Measurements from ENCODE around the gene TPD52L3. TPM values are rescaled to one million over a fixed set of nuclear protein-coding genes. Genes with fewer than 3 reads are reported as not detected.

The TPD52L3 gene
- total RNA-seq, 1 donor from 2014 or later: not detected

DNA sequence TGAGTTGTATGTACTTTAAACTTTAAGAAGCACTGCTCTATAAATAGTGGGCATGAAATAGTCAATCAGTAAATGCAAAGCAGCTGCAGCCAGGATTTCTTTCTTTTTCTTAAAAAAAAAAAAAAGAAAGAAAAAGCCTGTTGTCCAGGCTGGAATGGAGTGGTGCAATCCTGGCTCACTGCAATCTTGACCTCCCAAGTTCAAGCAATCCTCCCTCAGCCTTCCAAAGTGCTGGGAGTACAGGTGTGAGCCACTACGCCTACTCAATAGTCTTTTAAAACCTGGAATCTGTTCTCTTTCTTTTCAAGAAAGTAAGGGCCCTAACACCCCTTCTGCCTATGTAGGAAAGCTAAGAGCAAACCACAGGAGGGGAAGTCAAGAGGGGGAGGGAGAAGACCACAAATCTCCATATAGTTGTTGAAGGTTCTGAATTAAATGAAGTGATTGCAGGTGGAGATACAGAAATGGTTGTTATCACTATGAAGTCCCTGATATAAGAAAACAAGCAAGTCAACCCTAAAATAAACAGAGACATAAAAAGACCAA lies 20.6 kb upstream of the TPD52L3 start:
- H3K36me3 ChIP-seq: no peaks in the 10 kb centered on the region
- intact Hi-C loops (cut with micrococcal nuclease): loop anchor here (2.0 to 10.0 kb wide), 3 partner anchors 111 to 423 kb away; no protein-coding TSS in a partner anchor
- TF ChIP-seq, protein P1, sequence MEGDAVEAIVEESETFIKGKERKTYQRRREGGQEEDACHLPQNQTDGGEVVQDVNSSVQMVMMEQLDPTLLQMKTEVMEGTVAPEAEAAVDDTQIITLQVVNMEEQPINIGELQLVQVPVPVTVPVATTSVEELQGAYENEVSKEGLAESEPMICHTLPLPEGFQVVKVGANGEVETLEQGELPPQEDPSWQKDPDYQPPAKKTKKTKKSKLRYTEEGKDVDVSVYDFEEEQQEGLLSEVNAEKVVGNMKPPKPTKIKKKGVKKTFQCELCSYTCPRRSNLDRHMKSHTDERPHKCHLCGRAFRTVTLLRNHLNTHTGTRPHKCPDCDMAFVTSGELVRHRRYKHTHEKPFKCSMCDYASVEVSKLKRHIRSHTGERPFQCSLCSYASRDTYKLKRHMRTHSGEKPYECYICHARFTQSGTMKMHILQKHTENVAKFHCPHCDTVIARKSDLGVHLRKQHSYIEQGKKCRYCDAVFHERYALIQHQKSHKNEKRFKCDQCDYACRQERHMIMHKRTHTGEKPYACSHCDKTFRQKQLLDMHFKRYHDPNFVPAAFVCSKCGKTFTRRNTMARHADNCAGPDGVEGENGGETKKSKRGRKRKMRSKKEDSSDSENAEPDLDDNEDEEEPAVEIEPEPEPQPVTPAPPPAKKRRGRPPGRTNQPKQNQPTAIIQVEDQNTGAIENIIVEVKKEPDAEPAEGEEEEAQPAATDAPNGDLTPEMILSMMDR (IDR thresholded peaks at IDR 0.05; ENCODE audit: borderline replicate concordance): no peak
- DNase-seq: no peak
- H3K27ac ChIP-seq (replicated peaks): no peak overlapping the region
- H3K27me3 ChIP-seq (ENCODE audit: low read depth): peaks cover 20% of the 10 kb centered on the region
- no peaks in the 10 kb centered on the region for H3K9me3 ChIP-seq (replicated peaks)
- H3K4me1 ChIP-seq: no peaks in the 10 kb centered on the region
- H3K4me3 ChIP-seq: no peak overlapping the region

DNA sequence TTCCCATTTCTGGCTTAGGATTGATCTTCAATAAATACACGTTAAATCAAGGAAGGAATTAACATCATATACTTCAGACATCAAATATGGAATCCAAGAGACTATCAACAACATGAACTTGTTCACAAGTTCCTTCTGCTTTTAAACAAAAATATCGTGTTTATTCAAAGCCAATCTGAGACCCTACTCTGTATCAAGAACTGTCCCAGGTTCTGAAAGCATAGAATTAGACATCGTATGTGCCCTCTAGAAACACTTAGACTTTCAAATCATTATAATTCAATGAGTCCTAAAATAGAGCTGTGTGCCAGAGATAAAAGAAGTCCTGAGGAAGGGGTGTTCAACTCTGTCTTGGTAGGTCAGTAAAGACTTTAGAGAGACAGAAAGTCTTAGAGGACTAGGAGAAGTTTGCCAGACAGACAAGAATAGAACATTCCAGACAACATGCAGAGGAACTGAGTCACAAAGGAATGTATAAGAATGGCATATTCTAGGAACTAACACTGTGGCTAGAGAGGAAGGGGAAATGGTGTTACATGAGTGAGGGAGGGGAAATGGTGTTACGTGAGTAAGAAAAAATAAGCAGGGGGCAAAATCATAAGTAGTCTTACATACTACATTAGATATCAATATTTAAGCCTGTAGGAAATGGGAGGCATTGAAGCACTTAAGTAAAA lies 2.9 kb downstream of the TPD52L3 start:
- intact Hi-C loops (cut with micrococcal nuclease): no loop called here
- H3K4me1 ChIP-seq: no peaks in the 10 kb centered on the region
- no peak for DNase-seq
- H3K9me3 ChIP-seq (replicated peaks): peaks cover 30% of the 10 kb centered on the region
- H3K27me3 ChIP-seq (ENCODE audit: low read depth): peaks cover 3% of the 10 kb centered on the region
- H3K36me3 ChIP-seq: no peaks in the 10 kb centered on the region
- H3K4me3 ChIP-seq: no peak overlapping the region
- no peak overlapping the region for H3K27ac ChIP-seq (replicated peaks)
- TF ChIP-seq, protein P1 (IDR thresholded peaks at IDR 0.05; ENCODE audit: borderline replicate concordance): no peak

DNA sequence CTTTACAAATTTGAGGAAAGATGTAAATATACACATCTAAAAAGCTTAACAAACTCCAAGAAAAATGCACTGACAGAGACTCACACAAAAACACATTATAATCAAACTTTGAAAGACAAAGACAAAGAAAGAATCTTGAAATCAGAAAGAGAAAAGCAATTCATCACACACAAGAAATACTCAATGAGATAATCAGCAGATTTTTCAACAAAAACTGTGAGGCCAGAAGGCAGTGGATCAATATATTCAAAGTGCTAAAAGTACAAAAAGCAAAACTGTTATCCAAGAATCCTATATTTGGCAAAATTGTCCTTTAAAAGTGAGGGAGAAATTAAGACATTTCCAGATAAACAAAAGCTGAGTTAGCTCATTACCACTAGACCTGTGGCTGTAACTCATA lies 6.1 kb downstream of the TPD52L3 start:
- Histone ChIP-seq H3K4me1 (no peaks in the 10 kb centered on the region), H3K27ac (replicated peaks) (no peak overlapping the region), H3K4me3 (no peak overlapping the region), H3K36me3 (no peaks in the 10 kb centered on the region), H3K27me3 (ENCODE audit: low read depth) (peaks cover 11% of the 10 kb centered on the region), H3K9me3 (replicated peaks) (peaks cover 34% of the 10 kb centered on the region)
- TF ChIP-seq, protein P1 (IDR thresholded peaks at IDR 0.05; ENCODE audit: borderline replicate concordance): no peak
- intact Hi-C loops (cut with micrococcal nuclease): no loop called here
- DNase-seq: no peak

DNA sequence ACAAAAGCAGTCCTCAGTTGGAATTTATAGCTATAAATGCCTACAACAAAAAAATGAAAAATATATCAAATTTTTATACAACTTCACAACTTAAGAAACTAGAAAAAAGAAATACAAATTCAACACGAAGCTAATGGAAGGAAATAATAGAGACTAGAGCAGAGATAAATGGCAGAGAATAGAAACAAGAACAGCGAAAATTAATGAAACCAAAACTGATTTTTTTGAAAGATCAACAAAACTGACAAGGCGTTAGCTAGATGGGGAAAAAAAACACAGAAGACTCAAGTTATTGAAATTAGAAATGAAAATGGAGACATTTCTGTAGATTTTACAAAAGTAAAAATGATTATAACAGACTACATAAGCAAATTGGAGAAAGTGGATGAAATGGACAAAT lies 20.6 kb downstream of the TPD52L3 start:
- Histone ChIP-seq H3K4me1 (no peaks in the 10 kb centered on the region), H3K9me3 (replicated peaks) (peaks cover under 1% of the 10 kb centered on the region), H3K27ac (replicated peaks) (no peak overlapping the region), H3K27me3 (ENCODE audit: low read depth) (peaks cover 43% of the 10 kb centered on the region), H3K36me3 (no peaks in the 10 kb centered on the region), H3K4me3 (no peak overlapping the region)
- no peak for DNase-seq
- intact Hi-C loops (cut with micrococcal nuclease): no loop called here
- TF ChIP-seq, protein P1 (IDR thresholded peaks at IDR 0.05; ENCODE audit: borderline replicate concordance): no peak

DNA sequence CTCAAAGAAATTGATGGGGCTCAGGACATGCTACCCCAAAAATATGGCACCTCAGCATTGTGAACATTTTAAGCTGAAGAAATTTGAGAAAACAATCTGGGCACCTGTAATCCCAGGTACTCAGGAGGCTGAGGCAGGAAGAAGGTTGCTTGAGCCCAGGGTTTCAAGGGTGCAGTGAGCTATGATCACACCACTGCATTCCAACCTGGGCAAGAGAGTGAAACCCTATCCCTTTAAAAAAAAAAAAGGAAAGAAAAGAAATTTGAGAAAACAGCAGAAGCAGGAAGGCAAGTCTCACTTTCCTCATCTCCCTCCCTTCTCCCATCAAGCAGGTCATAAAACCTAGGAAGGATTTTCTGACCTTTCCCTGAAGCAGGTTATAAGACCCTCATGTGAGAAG lies 23.6 kb downstream of the TPD52L3 start:
- Histone ChIP-seq H3K36me3 (no peaks in the 10 kb centered on the region), H3K27me3 (ENCODE audit: low read depth) (peaks cover 28% of the 10 kb centered on the region), H3K4me1 (no peaks in the 10 kb centered on the region), H3K9me3 (replicated peaks) (no peaks in the 10 kb centered on the region), H3K4me3 (no peak overlapping the region), H3K27ac (replicated peaks) (no peak overlapping the region)
- no peak for DNase-seq
- TF ChIP-seq, protein P1 (IDR thresholded peaks at IDR 0.05; ENCODE audit: borderline replicate concordance): no peak
- intact Hi-C loops (cut with micrococcal nuclease): no loop called here

Data from left ventricle myocardium inferior (tissue), 1 donor.